ENCODE data around the gene CARHSP1.
"Not testable (repeated sequence)": the region's sequence is repeated elsewhere in the genome, so short reads cannot be mapped to it uniquely, and the experiment has no call there.

The CARHSP1 gene

DNA sequence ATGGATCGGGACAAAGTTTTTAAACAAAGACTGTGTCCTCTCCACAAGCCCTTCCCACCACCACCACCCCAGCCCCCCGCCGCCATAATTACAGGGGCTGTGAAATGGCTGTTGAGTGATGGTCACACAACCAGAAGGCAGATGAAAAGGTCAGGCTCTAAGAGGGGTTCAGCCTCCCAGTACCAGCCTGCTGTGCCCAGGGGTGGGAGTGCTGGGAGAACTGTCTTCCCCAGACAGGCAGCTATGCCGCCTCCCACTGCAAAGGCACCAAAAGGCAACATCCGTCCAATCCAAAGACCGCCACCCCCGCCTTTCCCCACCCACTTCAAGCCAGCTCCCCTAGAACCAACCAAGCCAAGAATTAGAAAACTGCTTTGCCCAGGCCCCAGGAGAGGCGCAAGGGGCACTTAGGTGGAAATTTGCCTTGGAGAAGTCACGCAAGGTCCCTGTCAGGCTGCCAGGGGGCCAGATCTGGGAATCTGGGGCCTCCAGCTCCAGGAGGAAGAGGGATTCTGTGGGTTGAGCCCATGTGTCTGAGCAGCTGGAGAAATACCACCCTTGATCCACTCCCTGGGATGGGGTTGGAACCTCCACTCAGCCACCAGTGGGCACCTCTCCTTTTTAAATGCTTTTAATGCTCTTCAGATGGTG lies 14.4 kb downstream of the CARHSP1 start:
- DNase-seq (ENCODE audit: low spot score), result no peak

DNA sequence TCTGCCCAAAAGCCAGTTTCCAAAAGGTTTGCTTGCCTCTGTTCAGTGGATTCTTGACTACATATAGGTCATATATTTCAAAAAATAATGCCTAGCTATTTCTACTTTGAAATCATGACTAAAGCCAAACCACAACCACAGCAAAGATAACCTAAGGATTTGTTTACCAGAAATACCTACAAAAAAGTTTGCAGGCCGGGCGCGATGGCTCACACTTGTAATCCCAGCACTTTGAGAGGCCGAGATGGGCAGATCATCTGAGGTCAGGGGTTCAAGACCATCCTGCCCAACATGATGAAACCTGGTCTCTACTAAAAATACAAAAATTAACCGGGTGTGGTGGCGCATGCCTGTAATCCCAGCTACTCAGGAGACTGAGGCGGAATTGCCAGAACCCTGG lies 15.2 kb downstream of the CARHSP1 start:
- DNase-seq (ENCODE audit: low spot score), result no peak

DNA sequence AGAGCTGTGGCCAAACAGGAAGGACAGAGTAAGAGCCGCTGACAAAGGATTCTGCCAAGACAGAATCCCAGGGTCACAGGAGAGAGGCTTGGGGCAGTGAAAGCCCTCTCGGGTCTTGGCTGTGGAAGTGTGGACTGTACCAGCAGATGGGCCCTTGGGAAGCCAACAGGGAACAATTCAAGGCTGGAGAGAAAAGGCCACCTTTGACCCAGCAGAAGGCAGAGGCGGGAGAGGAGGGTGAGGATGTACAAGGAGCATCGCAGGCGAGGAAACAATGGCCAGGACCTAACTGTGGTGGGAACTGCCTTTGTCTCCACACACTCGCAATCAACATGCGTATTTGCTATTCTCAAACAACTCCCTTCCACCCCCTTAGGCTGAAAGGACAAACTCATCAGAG lies 15.7 kb downstream of the CARHSP1 start:
- DNase-seq (ENCODE audit: low spot score), result no peak

DNA sequence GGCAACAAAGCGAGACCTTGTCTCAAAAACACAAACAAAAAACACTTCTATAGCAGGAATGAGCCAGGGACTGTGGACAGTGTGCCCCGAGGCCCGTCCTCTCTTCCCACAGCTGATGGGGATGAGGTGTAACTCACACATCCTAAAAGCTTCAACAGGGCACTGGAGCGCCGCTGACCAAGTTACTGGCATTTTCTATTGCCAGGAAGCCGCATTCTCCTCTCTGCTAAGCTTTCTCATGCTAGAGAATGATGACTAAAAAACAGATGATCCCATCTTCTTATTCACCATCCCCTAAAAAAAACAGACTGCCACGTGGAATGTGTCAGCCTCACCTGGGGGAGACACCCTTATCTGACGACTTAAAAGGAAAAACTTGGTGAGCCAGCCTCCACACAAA lies 16.3 kb downstream of the CARHSP1 start:
- DNase-seq (ENCODE audit: low spot score), result peak; percentile 44

DNA sequence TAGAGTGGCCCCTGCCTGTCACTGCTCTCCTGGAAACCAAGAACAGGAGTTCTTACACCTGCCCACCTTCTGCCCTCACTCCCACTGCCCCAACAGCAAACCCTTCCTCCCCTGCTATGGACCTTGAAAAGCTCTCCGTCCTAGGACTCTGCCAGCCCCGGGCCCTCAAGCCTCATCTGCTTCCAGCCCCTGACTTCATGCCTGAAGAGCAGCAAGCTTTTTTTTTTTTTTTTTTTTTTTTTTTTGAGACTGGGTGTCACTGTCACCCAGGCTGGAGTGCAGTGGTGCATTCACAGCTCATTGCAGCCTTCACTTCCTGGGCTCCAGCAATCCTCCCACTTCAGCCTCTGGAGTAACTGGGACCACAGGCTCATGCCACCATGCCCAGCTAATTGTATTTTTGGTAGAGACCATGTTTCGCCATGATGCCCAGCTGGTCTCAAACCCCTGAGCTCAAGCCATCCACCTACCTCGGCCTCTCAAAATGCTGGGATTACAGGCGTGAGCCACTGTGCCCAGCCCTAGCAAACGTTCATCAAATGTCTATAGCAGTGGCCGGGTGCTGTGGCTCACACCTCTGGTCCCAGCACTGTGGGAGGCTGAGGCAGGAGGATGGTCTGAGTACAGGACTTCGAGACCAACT lies 16.9 kb downstream of the CARHSP1 start:
- no peak for DNase-seq (ENCODE audit: low spot score)

DNA sequence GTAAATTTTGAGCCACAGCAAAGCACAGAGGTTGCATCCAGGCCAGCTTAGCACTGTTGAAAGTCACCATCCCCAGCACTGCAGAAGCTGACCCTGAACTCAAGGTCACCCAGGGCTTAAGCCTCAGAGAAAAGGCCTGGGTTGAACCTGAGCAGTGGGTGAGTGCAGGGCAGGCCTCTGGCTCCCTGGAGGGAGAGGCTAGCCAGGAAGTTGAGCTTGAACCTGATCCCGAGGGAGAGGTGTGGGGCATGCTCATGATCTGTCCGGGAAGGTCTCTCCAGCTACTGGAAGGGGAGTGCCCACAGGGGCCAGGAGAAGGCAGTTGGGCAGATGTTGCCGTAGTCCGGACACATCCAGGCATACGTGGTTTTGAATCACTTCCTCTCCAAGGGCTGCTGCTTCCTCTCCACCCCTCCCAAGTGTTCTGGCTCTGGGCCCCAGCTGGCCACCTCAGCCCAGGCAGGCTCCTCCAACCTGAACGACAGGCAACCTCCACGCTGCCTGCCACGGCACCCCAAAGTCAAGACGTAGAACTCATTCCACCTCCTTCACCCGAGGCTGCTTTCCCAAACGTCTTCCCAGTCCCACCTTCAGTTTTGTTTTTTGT lies 18.4 kb downstream of the CARHSP1 start:
- peak; percentile 85 for DNase-seq (ENCODE audit: low spot score)

DNA sequence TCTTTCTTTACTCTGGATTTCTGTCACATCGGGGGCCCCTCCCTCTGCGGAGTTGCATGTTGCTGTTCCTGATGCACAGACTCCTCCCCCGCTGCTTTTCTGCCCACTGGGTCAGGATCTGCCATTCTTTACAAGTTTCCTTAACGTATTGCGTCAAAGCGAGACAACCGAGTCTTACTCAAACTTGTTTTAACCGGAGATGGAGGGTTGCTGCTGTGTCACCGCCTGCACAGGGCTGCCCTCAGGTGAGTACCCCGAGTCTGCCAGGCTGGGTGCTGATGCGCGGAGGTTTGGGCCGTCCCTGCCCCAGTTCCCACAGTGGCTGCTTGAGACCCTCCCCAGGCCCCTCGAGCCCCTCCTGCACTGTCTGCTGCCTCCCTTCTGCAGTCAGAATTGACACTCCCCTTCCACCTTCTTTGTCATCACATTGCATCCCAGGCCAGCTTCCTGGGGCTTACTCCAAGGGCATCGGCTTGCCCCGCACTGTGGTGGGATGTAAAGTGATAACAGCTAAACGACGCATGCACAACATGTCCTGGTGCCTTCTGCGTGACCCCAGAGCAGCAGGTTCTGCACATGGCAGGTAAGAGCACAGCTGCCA lies 19.3 kb downstream of the CARHSP1 start:
- no peak for DNase-seq (ENCODE audit: low spot score)

DNA sequence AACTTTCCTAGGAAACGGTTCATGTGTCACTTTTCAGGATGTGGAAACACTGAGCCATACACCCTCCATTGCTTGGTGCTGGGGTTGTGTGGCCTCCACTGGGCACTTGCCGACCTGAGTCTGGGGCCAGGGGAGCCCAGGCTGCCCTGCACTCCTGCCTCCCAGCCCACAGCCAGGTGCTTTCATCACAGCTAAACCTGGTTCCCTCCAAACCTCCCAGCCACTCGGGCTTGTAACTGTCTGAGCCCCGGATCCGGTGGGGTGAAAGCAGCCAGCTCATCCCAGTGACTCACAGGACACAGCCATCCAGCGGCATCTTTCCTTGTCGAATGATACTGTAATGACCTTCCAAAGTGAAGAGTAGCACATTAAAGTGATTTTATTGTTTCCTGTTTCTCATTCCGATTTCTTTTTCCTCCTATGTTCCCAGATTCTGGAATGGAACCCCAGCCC lies 19.8 kb downstream of the CARHSP1 start:
- DNase-seq (ENCODE audit: low spot score), result peak; percentile 72

DNA sequence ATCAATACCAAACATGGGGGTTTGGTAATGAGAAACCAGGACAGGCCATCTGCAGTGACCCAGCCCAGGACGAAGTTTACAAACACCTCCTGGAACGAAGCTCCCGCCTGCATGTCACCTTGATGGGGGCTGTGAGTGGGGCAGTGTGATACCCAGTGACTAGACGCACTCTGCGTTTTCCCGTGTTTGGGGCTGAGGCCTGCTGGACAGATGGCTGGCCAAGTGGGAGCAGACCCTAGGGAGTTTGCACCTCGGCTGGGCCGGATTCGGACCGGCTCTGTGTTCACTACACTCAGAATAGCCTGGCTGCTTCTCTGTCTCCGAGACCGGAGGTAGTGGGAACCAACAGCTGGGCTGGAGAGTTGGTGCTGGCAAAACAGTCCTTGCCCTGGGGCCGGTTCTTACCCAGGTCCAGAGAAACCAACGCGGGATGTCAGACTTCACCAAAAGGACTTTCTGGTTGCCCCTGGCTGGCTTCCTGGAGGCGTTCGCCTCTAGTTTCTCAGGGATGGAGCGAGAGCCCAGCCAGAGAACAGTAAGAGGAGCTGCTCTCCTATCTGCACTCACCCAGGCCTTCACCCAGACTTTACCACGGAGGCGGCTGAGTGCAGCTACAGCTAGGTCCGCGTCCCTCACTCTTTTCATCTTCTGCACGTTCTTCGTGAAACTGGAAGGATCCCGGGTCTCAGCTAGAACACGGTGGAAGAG lies 20.4 kb downstream of the CARHSP1 start:
- DNase-seq (ENCODE audit: low spot score), result no peak

DNA sequence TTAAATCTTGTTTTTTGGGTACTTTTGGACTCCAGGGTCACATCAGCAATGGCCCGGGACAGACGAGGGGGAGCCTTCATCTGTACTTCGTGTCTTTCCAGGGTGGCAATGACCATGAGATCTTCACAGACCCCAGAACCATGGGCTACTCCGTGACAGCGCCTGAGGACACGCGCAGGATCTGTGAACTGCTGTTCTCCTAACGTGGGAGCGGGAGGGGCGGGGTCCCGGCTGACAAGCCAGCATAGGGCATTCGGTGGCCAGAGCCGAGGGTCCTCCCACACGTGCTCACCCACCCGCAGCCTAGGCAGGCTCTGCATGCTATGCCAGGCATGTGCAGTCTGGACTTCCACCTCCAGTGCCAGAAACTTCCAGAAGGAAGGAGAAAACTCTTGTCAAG lies 21.2 kb downstream of the CARHSP1 start:
- DNase-seq (ENCODE audit: low spot score), result no peak

DNA sequence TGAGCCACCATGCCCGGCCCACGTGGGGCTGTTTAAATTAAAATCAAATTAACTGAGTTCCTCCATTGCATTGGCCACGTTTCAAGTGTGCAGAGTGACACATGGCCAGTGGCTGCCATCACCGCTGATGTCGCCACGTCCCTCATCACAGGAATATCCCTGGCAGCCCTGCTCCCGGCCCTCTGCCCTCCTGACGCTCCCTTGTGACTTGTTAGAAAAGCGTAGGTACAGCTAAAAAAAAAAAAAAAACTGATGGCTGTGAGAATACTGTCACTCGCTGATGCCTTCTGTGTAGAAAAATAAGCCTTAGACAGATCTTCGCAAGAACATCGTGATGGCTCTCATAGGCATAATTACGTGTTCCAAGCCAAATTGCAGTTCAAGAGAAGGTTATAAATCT lies 21.7 kb downstream of the CARHSP1 start:
- DNase-seq (ENCODE audit: low spot score), result no peak

DNA sequence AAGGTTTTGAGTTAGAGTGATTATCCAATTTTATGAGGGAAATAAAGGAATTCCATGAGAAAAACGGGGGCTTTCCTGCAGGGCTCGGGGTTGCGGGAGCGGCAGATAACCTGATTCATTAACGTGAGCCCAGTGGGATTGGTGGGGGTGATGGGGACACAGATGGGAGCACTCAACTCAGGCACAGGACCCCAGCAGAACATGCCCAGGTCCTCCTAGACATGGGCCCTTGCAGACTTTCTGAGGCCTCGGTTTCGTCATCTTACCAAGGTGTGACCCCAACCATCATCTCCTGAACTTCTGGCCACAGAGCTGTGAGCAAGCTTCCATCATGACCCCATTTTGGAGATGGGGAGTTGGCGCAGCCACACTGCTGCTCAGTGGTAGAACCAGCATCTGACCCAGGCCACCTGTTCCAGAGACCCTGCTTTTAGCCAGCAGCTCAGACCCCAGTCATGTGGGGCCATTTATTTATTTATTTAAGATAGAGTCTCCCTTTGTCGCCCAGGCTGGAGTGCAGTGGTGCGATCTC lies 22.3 kb downstream of the CARHSP1 start:
- DNase-seq (ENCODE audit: low spot score), result no peak

DNA sequence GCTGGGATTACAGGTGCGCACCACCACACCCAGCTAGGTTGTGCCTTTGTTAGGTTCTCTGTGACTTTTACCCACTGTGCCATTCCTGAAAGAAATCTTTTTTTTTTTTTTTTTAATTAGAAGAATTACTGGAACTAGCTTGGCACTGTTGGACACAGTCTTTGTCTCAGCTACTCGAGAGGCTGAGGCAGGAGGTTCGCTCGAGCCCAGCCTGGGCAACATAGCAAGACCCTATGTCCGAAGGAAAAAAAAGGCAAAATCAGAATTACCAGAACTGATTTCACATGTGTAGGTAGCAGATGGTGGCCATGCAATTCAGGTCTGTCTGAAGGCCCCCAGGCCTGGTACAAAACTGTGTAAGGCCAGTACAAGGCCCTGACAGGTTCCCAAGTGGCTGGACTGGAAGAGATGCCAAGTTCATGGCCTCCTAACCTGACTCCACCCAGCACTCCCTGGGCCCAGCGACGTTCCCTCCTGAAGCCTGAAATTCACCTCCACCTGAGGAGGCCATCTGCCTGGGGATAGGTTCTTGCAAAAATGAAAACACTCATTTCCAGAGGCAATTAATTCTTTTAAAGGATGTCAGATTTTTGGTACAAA lies 23.0 kb downstream of the CARHSP1 start:
- no peak for DNase-seq (ENCODE audit: low spot score)

DNA sequence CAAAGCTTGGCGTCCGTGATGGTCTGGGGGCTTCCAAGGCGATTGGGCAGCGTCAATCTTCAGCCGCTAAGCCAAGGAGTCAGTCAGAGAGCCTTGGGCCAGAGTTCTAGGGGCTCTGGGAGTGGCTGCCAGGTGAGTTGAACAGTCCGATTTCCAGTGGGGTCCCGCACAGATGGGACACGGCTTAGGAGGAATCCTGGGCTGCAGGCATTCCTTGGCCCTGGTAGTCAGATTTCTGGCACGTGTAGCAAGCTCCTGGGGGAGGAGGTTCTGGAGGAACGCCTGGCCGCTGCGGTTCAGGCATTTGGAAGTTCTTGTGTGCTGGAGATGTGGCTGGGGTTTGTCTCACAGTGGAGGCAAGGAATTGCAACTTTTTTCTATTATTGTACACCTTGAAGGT lies 25.5 kb downstream of the CARHSP1 start:
- not testable (repeated sequence) for DNase-seq (ENCODE audit: low spot score)

DNA sequence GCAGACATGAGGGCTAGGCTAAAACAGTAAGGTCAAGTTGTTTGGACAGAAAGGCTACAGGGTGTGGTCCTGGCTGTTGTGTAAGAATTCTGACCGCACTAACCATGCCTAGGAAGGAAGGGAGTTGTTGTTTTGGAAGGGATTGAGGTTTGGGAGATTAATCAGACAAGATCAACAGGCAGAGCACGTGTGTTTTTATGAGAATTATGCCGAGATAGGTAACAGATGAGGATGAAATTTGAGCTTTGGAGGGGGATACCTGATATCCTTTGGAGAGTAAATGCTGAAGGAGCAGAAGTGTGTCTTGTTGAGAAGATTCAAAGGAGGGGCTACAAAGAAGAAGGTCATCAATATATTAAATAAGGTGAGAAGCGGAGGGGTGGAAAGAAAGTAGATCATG lies 26.8 kb downstream of the CARHSP1 start:
- not testable (repeated sequence) for DNase-seq (ENCODE audit: low spot score)

DNA sequence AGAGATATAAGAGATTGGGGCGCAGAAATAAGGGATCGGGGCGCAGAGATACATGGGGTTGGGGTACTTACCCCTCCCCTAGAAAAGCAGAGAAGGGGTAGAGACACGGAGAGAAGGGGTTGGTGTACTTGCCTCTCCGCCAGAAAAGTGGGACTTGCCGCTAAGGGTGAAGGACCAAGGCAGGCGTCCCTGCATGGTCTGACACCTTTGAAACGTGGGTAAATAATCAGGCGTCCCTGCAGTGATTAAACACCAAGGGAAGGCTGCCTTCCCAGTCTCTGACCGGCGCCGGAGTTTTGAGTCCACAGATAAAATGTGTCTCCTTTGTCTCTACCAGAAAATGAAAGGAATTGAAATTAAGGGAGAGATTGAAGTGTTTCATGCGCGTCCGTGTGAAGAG lies 31.2 kb downstream of the CARHSP1 start:
- not testable (repeated sequence) for DNase-seq (ENCODE audit: low spot score)

DNA sequence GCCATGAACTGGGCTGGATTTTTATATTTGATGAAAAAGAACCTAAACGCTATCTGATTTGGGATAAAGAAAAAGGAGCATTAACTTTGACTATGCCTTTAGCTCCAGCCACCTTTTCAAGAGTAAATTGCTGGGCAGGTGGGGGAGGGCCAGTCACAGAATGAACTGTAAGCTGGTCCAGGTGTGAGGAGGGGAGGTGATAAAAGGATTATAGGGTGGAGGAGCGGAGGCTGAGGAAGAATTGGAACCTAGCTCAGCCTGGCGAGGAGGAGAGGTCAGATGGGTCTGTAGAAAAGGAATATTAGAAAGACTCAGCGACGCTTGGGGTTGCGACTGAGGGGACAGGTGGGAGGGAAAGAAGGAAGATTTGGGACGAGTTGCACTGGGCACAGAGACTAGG lies 32.0 kb downstream of the CARHSP1 start:
- not testable (repeated sequence) for DNase-seq (ENCODE audit: low spot score)

DNA sequence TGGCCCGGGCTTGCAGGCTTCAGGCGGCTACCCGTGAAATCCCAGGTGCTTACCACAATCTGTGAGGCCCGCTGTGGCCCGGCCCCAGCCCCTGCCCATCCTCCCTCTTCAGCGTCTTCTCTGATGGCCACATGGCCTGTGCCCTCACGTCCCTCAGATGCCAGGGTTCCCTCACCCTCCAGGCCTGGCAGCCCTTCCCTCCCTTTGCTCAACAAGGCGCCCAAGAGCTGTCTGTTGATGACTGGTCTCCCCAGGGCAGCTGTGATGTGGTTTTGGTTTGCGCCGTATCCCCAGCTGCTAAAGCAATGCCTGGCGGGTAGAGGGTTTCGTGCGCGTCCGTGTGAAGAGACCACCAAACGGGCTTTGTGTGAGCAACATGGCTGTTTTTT lies 36.1 kb downstream of the CARHSP1 start:
- no peak for DNase-seq (ENCODE audit: low spot score)

DNA sequence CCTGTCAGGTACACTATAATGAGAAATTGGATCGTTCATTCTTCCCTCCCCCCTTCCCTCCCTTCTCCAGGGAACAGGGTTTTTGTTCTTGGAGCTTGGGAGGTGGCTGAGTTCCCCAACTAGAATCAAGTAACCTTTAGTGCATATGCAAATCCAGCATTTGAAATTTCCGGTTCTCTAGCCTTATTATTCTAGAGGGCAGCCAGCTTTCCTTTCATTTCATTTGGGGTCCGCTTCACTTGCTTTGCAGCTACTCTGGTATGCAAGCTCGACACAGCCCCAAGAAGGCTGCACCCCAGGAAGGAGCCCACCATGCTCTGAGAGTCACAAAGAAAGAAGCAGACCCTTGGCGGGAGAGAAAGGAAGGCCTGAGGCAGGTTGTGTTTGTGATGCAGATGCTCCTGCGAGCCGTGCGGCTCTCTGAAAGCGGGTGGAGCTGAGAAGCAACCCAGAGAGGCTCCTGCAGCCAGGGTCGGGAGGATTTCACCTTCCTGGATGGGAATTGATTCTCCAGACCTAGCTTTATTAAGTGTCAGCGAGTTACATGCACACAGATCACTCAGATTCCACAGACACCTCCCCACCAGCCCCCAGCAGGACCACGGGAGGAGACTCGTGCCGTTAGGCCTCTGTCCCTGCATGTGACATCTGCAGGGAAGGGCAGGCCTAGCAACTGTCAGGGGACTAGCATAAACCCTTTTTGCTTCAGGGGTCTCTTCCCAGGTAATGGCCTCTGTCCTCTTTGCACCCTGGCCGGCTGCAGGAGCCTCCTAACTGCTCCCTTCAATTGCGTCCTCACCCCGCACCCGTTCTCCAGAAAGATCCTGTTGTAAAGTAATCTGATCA lies 36.7 kb downstream of the CARHSP1 start:
- no peak for DNase-seq (ENCODE audit: low spot score)

DNA sequence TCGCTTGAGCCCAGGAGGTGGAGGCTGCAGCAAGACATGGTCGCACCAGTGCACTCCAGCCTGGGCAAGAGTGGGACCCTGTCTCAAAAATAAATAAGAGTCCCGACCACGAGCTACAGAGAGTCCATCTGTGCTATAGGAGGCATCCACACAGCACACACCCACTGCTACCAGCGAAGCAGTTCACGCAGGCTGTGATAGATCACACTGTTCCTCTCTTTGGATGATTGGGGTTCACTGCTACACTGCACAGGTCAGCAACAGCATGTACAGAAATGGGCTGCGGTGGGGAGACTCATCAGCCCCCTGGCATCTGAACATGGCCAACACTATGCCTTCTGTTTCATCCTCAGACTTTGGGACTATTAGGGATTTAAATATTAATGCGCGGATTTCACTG lies 37.4 kb downstream of the CARHSP1 start:
- no peak for DNase-seq (ENCODE audit: low spot score)

Measured in kidney tubule cell (primary cell).